HK-2 (cell line): ENCODE measurements around the gene ALMS1.
"Not testable (repeated sequence)": the region's sequence is repeated elsewhere in the genome, so short reads cannot be mapped to it uniquely, and the experiment has no call there.

Source experiments
- DNase-seq: peaks from one replicate; pipeline ENCODE4 v3.0.0-alpha.2; 2018; ENCODE audit not compliant: unreplicated experiment

The ALMS1 gene, protein sequence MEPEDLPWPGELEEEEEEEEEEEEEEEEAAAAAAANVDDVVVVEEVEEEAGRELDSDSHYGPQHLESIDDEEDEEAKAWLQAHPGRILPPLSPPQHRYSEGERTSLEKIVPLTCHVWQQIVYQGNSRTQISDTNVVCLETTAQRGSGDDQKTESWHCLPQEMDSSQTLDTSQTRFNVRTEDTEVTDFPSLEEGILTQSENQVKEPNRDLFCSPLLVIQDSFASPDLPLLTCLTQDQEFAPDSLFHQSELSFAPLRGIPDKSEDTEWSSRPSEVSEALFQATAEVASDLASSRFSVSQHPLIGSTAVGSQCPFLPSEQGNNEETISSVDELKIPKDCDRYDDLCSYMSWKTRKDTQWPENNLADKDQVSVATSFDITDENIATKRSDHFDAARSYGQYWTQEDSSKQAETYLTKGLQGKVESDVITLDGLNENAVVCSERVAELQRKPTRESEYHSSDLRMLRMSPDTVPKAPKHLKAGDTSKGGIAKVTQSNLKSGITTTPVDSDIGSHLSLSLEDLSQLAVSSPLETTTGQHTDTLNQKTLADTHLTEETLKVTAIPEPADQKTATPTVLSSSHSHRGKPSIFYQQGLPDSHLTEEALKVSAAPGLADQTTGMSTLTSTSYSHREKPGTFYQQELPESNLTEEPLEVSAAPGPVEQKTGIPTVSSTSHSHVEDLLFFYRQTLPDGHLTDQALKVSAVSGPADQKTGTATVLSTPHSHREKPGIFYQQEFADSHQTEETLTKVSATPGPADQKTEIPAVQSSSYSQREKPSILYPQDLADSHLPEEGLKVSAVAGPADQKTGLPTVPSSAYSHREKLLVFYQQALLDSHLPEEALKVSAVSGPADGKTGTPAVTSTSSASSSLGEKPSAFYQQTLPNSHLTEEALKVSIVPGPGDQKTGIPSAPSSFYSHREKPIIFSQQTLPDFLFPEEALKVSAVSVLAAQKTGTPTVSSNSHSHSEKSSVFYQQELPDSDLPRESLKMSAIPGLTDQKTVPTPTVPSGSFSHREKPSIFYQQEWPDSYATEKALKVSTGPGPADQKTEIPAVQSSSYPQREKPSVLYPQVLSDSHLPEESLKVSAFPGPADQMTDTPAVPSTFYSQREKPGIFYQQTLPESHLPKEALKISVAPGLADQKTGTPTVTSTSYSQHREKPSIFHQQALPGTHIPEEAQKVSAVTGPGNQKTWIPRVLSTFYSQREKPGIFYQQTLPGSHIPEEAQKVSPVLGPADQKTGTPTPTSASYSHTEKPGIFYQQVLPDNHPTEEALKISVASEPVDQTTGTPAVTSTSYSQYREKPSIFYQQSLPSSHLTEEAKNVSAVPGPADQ (N-terminal part only)

DNA sequence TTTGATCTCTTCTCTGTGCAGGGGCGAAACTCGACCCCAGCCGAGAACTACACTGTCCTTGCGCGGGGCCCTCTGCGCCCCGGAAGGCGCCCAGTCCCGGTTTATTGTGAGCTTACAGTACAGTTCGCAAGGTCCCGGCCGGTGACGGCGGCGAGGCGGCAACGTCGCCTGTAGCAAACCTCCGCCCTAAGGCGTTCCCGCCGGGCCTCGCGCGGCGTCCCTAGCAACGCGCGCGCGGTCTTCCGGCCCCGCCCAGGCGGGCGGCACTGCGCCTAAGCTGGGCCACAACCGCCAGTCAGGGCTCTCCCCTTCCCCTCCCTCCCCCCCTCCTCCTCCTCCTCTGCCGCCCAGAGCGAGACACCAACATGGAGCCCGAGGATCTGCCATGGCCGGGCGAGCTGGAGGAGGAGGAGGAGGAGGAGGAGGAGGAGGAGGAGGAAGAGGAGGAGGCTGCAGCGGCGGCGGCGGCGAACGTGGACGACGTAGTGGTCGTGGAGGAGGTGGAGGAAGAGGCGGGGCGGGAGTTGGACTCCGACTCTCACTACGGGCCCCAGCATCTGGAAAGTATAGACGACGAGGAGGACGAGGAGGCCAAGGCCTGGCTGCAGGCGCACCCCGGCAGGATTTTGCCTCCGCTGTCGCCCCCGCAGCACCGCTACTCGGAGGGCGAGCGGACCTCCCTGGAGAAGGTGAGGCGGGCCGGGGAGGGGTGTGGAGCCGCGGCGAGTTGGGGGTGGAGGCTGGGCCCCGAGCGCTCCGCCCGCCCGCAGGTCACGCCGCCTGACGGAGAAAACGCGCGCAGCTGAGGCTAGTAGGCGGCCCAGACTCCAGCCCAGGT lies at the start of gene ALMS1:
Gene ALMS1, plus strand, starts transcription at position 333 of the 838 bp plus-strand sequence. Its CDS starts 33 bp downstream, at position 366.
- DNase-seq = peak; percentile 95

DNA sequence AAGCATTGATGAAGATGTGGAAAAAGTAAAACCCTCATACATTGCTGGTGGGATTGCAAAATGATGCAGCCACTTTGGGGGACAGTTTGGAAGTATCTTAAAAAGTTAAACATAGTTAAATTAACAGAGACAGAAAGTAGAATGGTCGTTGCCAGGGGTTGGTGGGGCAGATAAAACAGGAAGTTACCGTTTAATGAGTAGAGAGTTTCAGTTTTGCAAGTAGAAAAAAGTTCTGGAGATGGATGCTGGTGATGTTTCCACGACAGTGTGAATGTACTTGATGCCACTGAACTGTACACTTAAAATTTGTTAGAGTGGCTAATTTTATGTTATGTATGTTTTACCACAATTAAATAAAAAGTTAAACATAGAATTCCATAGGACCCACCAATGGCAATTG lies 47.8 kb upstream of the ALMS1 start:
- DNase-seq = no peak

DNA sequence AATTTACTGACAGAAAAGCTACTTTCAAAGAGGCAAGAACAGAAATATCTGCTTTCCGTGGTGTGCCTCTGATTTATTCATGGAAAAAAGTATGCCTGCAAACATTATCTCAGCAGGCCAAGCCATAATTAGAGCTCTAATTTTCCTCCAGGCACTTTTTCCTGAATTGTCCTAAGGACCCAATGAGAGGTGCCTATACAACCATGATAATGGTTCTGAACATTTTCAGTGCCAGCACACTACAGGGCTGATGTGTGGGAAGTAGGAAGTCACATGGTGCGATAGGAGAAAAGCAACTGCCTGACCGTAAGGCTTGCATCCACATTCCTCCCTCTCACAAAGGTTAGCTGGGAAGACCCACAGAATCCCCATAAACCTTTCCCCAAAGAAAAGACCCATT lies 46.4 kb upstream of the ALMS1 start:
- DNase-seq = no peak

DNA sequence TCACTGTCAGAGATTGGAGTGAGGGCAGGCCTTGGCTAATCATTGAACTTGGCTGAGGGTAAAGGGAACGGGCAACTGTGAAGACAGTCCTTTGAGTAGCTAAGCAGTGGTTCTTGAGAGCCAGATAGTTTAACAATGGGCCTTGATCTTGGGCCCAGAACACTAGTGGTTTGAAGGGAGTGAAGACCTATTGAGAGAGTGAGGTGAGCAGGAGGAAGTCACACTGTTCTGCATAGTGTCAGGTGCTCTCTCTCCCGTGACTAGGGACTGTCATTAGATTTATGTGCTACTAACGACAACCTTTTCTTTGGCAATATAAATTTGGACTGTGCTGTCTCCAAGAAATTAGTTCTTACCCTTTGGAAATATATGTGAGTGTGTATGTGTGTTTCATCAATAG lies 44.6 kb upstream of the ALMS1 start:
- no peak for DNase-seq

GRCh38 chr2:73343992-73344391 lies 41.6 kb upstream of the ALMS1 start:
- DNase-seq = no peak

GRCh38 chr2:73344747-73345146 lies 40.9 kb upstream of the ALMS1 start:
- not testable (repeated sequence) for DNase-seq

GRCh38 chr2:73350035-73350691 lies 35.5 kb upstream of the ALMS1 start:
- no peak for DNase-seq

- DNase-seq = no peak
Measured at GRCh38 chr2:73356097-73356496, 29.5 kb upstream of the ALMS1 start.

GRCh38 chr2:73359915-73360697 lies 25.5 kb upstream of the ALMS1 start:
- no peak for DNase-seq

DNA sequence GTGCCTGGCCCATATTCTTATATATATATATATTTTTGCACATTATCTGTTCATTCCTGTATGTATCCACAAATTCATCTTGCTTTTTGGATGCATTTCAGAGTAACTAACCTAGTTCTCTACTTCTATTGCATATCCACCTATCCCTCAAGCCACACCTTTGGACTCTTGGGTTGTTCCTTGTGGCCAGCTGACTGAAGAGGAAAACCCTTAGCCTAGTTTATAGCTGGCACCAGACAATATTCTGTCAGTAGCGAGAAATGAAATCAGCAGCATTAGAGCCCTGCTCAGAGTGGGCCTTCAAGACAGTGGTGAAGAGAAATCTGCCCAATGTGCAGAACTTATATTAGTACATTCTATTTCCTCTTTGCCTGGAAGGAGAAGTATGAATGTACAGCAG lies 19.6 kb upstream of the ALMS1 start:
- no peak for DNase-seq

- no peak for DNase-seq
Measured at GRCh38 chr2:73368781-73369180, 16.9 kb upstream of the ALMS1 start.

GRCh38 chr2:73370348-73370747 lies 15.3 kb upstream of the ALMS1 start:
- no peak for DNase-seq

GRCh38 chr2:73373344-73373743 lies 12.3 kb upstream of the ALMS1 start:
- DNase-seq = no peak

GRCh38 chr2:73374269-73374668 lies 11.4 kb upstream of the ALMS1 start:
- DNase-seq = no peak

DNA sequence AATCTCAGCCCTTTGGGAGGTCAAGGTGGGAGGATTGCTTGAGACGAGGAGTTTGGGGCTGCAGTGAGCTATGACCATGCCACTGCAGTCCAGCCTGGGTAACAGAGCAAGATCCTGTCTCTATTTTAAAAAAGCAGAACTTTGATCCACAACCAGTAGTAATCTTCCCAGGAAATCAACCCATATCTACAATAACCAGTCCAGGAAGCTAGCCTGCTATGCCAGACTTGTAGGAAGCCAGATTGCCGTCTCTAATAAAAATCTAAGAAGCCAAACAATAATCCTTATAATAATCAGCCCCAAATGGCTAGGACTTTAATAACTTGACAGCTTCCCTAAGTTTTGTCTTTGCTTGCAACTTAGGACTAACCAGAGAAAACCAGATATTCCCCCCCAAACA lies 9.0 kb upstream of the ALMS1 start:
- no peak for DNase-seq

- DNase-seq = no peak
Measured at GRCh38 chr2:73383036-73383435, 2.6 kb upstream of the ALMS1 start.

- DNase-seq = no peak
Measured at GRCh38 chr2:73385123-73385503, 523 bp upstream of the ALMS1 start.

GRCh38 chr2:73386342-73386868 lies 769 bp downstream of the ALMS1 start:
- no peak for DNase-seq

GRCh38 chr2:73386894-73387636 lies 1.4 kb downstream of the ALMS1 start:
- no peak for DNase-seq
